ENCODE results near the gene RAD51B. TPM values are rescaled to one million over a fixed set of nuclear protein-coding genes. Genes with fewer than 3 reads are reported as not detected.

RAD51B gene
- total RNA-seq, 4 donors from 2014 or later, result 6.2 to 39.9 (median 12.9) TPM

DNA sequence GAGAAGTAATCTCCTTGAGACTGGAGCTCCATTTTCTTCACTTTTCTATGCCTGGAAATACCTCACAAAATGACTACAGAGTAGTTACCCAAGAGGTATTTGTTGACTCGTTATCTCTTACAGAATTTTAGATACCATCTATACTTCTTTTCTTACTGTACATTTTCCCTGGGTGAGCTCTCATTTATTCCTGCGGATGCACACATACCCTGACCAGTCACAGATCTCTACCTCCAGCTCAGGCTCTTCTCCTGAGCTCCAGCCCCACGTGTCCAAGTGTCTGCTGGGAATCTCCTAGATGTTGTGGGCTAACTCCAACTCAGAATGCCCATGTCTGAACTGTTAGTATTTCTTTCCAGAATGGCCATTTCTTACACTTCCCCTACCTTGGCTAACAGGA is 403.1 kb downstream of the RAD51B start:
- no peak for DNase-seq
- no peak for TF ChIP-seq POLR2A (IDR thresholded peaks at IDR 0.05)
- no peak for TF ChIP-seq CTCF (IDR thresholded peaks at IDR 0.05)
- H3K4me1 ChIP-seq, result peaks cover 0 to 15% (median 0%) of the 10 kb centered on the region in 3 donors
- no peaks in the 10 kb centered on the region for H3K36me3 ChIP-seq
- no peak overlapping the region for H3K4me3 ChIP-seq
- intact Hi-C loops (cut with DNase I), result no loop called here
- no peaks in the 10 kb centered on the region for H3K27me3 ChIP-seq
- H3K9me3 ChIP-seq, result no peaks in the 10 kb centered on the region
- H3K27ac ChIP-seq, result no peak overlapping the region
- 90 to 97% methylated on average over 3 of the region's 3 CpGs for WGBS, 2 donors

- no peaks in the 10 kb centered on the region for H3K36me3 ChIP-seq
- no peak overlapping the region for H3K4me3 ChIP-seq
- TF ChIP-seq POLR2A (IDR thresholded peaks at IDR 0.05), result no peak
- no peak for TF ChIP-seq CTCF (IDR thresholded peaks at IDR 0.05)
- no peaks in the 10 kb centered on the region for H3K9me3 ChIP-seq
- DNase-seq, result no peak
- intact Hi-C loops (cut with DNase I), result no loop called here
- H3K4me1 ChIP-seq, result peaks cover 0 to 8% (median 0%) of the 10 kb centered on the region in 3 donors
- H3K27ac ChIP-seq, result no peak overlapping the region
- H3K27me3 ChIP-seq, result no peaks in the 10 kb centered on the region
Measured at GRCh38 chr14:68223631-68224030, 404.1 kb downstream of the RAD51B start.

- TF ChIP-seq CTCF (IDR thresholded peaks at IDR 0.05) (no peak), POLR2A (IDR thresholded peaks at IDR 0.05) (no peak)
- peaks cover 0 to 9% (median 0%) of the 10 kb centered on the region in 3 donors for H3K4me1 ChIP-seq
- no peak overlapping the region for H3K27ac ChIP-seq
- DNase-seq, result no peak
- no peaks in the 10 kb centered on the region for H3K9me3 ChIP-seq
- no peak overlapping the region for H3K4me3 ChIP-seq
- no peaks in the 10 kb centered on the region for H3K27me3 ChIP-seq
- no peaks in the 10 kb centered on the region for H3K36me3 ChIP-seq
- intact Hi-C loops (cut with DNase I), result no loop called here
- 81 to 95% methylated on average over 2 of the region's 2 CpGs for WGBS, 2 donors
Measured at GRCh38 chr14:68225321-68225720, 405.7 kb downstream of the RAD51B start.

DNA sequence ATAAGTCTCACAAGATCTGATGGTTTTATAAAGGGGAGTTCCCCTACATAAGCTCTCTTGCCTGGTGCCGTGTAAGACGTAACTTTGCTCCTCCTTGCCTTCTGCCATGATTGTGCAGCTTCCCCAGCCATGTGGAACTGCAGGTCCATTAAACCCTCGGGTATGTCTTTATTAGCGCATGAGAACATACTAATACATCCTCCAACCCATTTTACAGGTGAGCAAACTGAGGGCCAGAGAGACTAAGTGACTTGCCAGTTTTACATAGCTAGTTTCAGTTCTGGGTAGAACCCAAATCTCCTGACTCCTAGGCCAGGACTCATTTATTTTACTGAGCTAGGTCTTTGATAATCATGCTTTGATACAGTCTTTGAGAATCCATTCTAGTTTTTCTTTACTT is 406.9 kb downstream of the RAD51B start:
- DNase-seq, result no peak
- H3K36me3 ChIP-seq, result no peaks in the 10 kb centered on the region
- H3K27me3 ChIP-seq, result no peaks in the 10 kb centered on the region
- no peak for TF ChIP-seq POLR2A (IDR thresholded peaks at IDR 0.05)
- TF ChIP-seq CTCF (IDR thresholded peaks at IDR 0.05), result no peak
- H3K9me3 ChIP-seq, result no peaks in the 10 kb centered on the region
- H3K4me1 ChIP-seq, result peaks cover 3 to 21% (median 7%) of the 10 kb centered on the region in 3 donors
- H3K4me3 ChIP-seq, result no peak overlapping the region
- H3K27ac ChIP-seq, result no peak overlapping the region
- intact Hi-C loops (cut with DNase I), result no loop called here
- WGBS, 2 donors, result 98 to 100% methylated on average over 4 of the region's 4 CpGs

DNA sequence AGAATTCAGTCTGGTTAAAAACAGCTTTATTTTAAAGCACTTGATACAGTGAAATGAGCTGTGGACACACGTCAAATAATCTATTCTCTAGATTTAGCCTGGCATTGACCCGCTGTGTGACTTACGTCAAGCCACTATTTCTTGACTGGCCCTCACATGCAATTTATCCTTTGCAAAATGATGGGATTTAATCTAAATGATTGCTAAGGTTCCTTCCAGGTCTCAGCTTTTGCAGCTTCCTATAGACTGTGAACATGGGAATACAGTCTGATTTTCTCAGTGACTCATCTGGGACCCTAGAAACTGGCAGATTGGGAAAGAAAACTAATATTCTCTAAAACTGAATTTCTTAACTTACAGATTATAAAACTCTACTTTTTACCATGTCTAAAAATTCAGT is 409.1 kb downstream of the RAD51B start:
- Histone ChIP-seq H3K27ac (no peak overlapping the region), H3K4me1 (peaks cover 20 to 41% (median 29%) of the 10 kb centered on the region in 3 donors), H3K27me3 (no peaks in the 10 kb centered on the region), H3K4me3 (no peak overlapping the region), H3K9me3 (no peaks in the 10 kb centered on the region), H3K36me3 (no peaks in the 10 kb centered on the region)
- WGBS, 2 donors, result 93 to 98% methylated on average over 3 of the region's 3 CpGs
- TF ChIP-seq POLR2A (IDR thresholded peaks at IDR 0.05) (no peak), CTCF (IDR thresholded peaks at IDR 0.05) (no peak)
- intact Hi-C loops (cut with DNase I), result no loop called here
- no peak for DNase-seq
